WI38 (cell line): ENCODE measurements around the gene RAD51D.

ENCODE experiments used
- H3K4me3 ChIP-seq: 2 replicates; pipeline ENCODE4 v1.5.1; 2011; ENCODE audit warnings: low read depth, mild to moderate bottlenecking, control low read depth, low read length
- CTCF ChIP-seq: IDR thresholded peaks from 2 replicates; pipeline ENCODE4 v1.5.1; 2012; ENCODE audit warnings: low read depth, mild to moderate bottlenecking, control low read depth, low read length

Gene RAD51D

GRCh38 chr17:35063514-35064223 lies 56.0 kb downstream of the RAD51D start, which contains the start of gene RFFL:
Gene RFFL, minus strand, starts transcription at chr17:35063707. Its CDS starts 37,154 bp downstream, at chr17:35026553.
- no peak for TF ChIP-seq CTCF
- H3K4me3 ChIP-seq = peak within 1 kb of the TSS; percentile 16

- no peak overlapping the region for H3K4me3 ChIP-seq
- TF ChIP-seq CTCF = no peak
Measured at GRCh38 chr17:35062308-35062707, 57.4 kb downstream of the RAD51D start.

GRCh38 chr17:35057332-35057915 lies 62.2 kb downstream of the RAD51D start:
- TF ChIP-seq CTCF = no peak
- H3K4me3 ChIP-seq = no peak overlapping the region

- H3K4me3 ChIP-seq = no peak overlapping the region
- no peak for TF ChIP-seq CTCF
Measured at GRCh38 chr17:35056013-35056412, 63.6 kb downstream of the RAD51D start.

GRCh38 chr17:35053204-35053603 lies 66.5 kb downstream of the RAD51D start:
- H3K4me3 ChIP-seq = no peak overlapping the region

GRCh38 chr17:35052780-35053179 lies 66.9 kb downstream of the RAD51D start:
- no peak overlapping the region for H3K4me3 ChIP-seq
- TF ChIP-seq CTCF = no peak

More at GRCh38 chr17:35053204-35053603, 66.5 kb downstream of the RAD51D start:
- no peak for TF ChIP-seq CTCF

- no peak overlapping the region for H3K4me3 ChIP-seq
- no peak for TF ChIP-seq CTCF
Measured at GRCh38 chr17:35052241-35052610, 67.4 kb downstream of the RAD51D start.
